NB4 (cell line): ENCODE results near the gene NFAM1.

Experiments
- TF ChIP-seq, protein P1 (sequence below): IDR thresholded peaks from one replicate; pipeline ENCODE4 v1.5.1; 2012; ENCODE audit warnings: low read depth, low read length
- TF ChIP-seq, protein P2 (sequence below): IDR thresholded peaks from 2 replicates; pipeline ENCODE4 v1.6.1; 2011; ENCODE audit warnings: low read depth, low read length

DNA sequence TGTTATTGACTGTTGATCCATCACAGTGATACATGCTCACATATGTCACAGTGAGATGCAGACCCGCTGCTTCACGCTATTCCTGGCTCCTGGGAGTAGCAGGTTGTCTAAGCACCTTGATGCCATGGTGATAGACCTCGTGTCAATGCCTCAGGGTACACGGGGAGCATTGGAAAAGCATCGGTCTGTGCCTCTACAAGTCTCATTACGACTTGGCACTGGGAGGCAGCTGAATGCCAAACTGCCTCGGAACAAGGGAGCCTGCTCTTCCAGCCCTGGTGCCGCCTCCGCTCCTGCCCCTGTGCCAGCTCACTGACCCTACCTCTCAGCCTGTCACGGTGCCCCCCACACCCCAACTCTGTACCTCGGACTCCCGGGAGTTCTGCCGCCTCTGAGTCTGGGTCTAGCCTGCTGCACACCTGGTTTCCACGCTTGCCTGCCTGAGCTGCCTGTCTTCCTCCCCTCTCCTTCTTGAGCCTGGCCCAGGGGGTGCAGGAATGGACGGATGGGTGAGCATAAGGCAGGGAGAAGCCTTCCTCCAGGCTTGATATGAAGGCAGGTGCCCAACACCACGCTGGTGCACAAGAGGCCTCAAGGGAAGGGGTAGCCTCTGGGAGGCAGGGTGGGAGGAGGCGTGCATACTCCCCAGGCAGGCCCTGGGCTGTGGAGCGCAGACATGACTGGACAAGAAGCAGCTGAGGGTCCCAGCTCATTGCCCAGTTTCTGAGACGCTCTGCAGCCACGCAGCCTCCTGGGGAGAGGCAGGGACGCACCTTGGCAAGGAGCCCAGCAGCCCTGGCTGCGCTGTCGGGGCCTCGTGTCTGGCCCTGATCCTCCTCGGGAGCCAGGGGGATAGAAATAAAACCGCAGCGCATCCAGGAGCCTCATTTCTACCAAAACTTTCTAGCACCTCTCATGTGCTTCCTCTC lies 1.8 kb upstream of the NFAM1 start:
- TF ChIP-seq, protein P1, sequence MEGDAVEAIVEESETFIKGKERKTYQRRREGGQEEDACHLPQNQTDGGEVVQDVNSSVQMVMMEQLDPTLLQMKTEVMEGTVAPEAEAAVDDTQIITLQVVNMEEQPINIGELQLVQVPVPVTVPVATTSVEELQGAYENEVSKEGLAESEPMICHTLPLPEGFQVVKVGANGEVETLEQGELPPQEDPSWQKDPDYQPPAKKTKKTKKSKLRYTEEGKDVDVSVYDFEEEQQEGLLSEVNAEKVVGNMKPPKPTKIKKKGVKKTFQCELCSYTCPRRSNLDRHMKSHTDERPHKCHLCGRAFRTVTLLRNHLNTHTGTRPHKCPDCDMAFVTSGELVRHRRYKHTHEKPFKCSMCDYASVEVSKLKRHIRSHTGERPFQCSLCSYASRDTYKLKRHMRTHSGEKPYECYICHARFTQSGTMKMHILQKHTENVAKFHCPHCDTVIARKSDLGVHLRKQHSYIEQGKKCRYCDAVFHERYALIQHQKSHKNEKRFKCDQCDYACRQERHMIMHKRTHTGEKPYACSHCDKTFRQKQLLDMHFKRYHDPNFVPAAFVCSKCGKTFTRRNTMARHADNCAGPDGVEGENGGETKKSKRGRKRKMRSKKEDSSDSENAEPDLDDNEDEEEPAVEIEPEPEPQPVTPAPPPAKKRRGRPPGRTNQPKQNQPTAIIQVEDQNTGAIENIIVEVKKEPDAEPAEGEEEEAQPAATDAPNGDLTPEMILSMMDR, result no peak
- TF ChIP-seq, protein P2, sequence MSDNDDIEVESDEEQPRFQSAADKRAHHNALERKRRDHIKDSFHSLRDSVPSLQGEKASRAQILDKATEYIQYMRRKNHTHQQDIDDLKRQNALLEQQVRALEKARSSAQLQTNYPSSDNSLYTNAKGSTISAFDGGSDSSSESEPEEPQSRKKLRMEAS, result no peak
